Tibial nerve (tissue), 4 donors: ENCODE results near the gene DHRS12.

Experiments
- CTCF ChIP-seq, 5 experiments: fragments of 200-600 bp in 3 of 5; fragments of 450-650 bp in 2 of 5; sonication (generic) in 3 of 5; IDR thresholded peaks; one replicate each; pipeline ENCODE4 v1.5.1; 2016 to 2019; ENCODE audit warnings: antibody characterized with exemption in 5 of 5, mild to moderate bottlenecking in 3 of 5, moderate library complexity in 2 of 5
- EP300 ChIP-seq, 2 donors: sonication (generic); formaldehyde crosslinking; IDR thresholded peaks; one replicate each; pipeline ENCODE4 v1.6.1; 2017; ENCODE audit warnings: antibody characterized with exemption in 2 of 2, mild to moderate bottlenecking in 1 of 2
- POLR2A ChIP-seq, 2 donors: fragments of 450-650 bp; IDR thresholded peaks; one replicate each; pipeline ENCODE4 v1.6.1; 2017; ENCODE audit warnings: antibody characterized with exemption in 2 of 2, mild to moderate bottlenecking in 2 of 2, moderate library complexity in 2 of 2

GRCh38 chr13:51772105-51772455, 31.9 kb downstream of the DHRS12 start:
- TF ChIP-seq POLR2A (IDR thresholded peaks at IDR 0.05), result no peak
- TF ChIP-seq CTCF (IDR thresholded peaks at IDR 0.05), result no peak
- TF ChIP-seq EP300 (IDR thresholded peaks at IDR 0.05), result no peak
